ENCODE results near the gene SLAMF1. TPM values are rescaled to one million over a fixed set of nuclear protein-coding genes. Genes with fewer than 3 reads are reported as not detected.
"Not testable (repeated sequence)": the region's sequence is repeated elsewhere in the genome, so short reads cannot be mapped to it uniquely, and the experiment has no call there.

SLAMF1 gene
- polyA plus RNA-seq, 3 donors: 0.10 to 0.13 (median 0.11) TPM

- DNase-seq (ENCODE audit: low read depth in 3 of 3, low spot score in 2 of 3): no peak
Observed at GRCh38 chr1:160567858-160568682, 78.8 kb downstream of the SLAMF1 start.

- no peak for DNase-seq (ENCODE audit: low read depth in 3 of 3, low spot score in 2 of 3)
Observed at GRCh38 chr1:160567341-160567740, 79.5 kb downstream of the SLAMF1 start.

GRCh38 chr1:160565564-160565963 lies 81.3 kb downstream of the SLAMF1 start:
- no peak for DNase-seq (ENCODE audit: low read depth in 3 of 3, low spot score in 2 of 3)

GRCh38 chr1:160563230-160563629 lies 83.6 kb downstream of the SLAMF1 start:
- not testable (repeated sequence) for DNase-seq (ENCODE audit: low read depth in 3 of 3, low spot score in 2 of 3)

- not testable (repeated sequence) for DNase-seq (ENCODE audit: low read depth in 3 of 3, low spot score in 2 of 3)
Observed at GRCh38 chr1:160562745-160563144, 84.1 kb downstream of the SLAMF1 start.

GRCh38 chr1:160560806-160561205 lies 86.0 kb downstream of the SLAMF1 start:
- no peak for DNase-seq (ENCODE audit: low read depth in 3 of 3, low spot score in 2 of 3)

- no peak for DNase-seq (ENCODE audit: low read depth in 3 of 3, low spot score in 2 of 3)
Observed at GRCh38 chr1:160560045-160560705, 86.7 kb downstream of the SLAMF1 start.

- DNase-seq (ENCODE audit: low read depth in 3 of 3, low spot score in 2 of 3): not testable (repeated sequence)
Observed at GRCh38 chr1:160559437-160559836, 87.4 kb downstream of the SLAMF1 start.

- no peak for DNase-seq (ENCODE audit: low read depth in 3 of 3, low spot score in 2 of 3)
Observed at GRCh38 chr1:160558660-160559380, 88.0 kb downstream of the SLAMF1 start.

Other genes starting within 250 kb of the SLAMF1 start
- gene VANGL2, start 246.5 kb downstream of the SLAMF1 start, polyA plus RNA-seq (ENCODE audit: insufficient read length in 3 of 3): 10 to 100 TPM; 30.9 to 33.7 (median 32.8) TPM
- gene SLAMF6, start 123.8 kb downstream of the SLAMF1 start, polyA plus RNA-seq (ENCODE audit: insufficient read length in 3 of 3): under 1 TPM; 0.06 to 0.21 (median 0.14) TPM
- 1 to 10 TPM in 2 of 3 donors, under 1 TPM in 1; 0.98 to 1.9 (median 1.2) TPM for gene CD84, start 67.5 kb downstream of the SLAMF1 start, polyA plus RNA-seq (ENCODE audit: insufficient read length in 3 of 3)
- 1 to 10 TPM; 2.0 to 2.3 (median 2.2) TPM for gene CD48, start 64.8 kb upstream of the SLAMF1 start, polyA plus RNA-seq (ENCODE audit: insufficient read length in 3 of 3)
- under 1 TPM; 0.24 to 0.52 (median 0.28) TPM for gene SLAMF7, start 92.2 kb upstream of the SLAMF1 start, polyA plus RNA-seq (ENCODE audit: insufficient read length in 3 of 3)
- gene LY9, start 149.1 kb upstream of the SLAMF1 start, polyA plus RNA-seq (ENCODE audit: insufficient read length in 3 of 3): under 1 TPM; 0.06 to 0.22 (median 0.10) TPM
- gene CD244, start 215.8 kb upstream of the SLAMF1 start, polyA plus RNA-seq (ENCODE audit: insufficient read length in 3 of 3): under 1 TPM; 0.16 to 0.40 (median 0.29) TPM
- 1 to 10 TPM; 1.0 to 2.8 (median 1.2) TPM for gene ITLN1, start 238.1 kb upstream of the SLAMF1 start, polyA plus RNA-seq (ENCODE audit: insufficient read length in 3 of 3)